Measurements from ENCODE around the gene SMG9. TPM values are rescaled to one million over a fixed set of nuclear protein-coding genes. Genes with fewer than 3 reads are reported as not detected.

SMG9 gene
- total RNA-seq, 2 experiments from 2014 or later, result 58.1 to 64.6 TPM

GRCh38 chr19:43711751-43712355 lies 42.9 kb downstream of the SMG9 start:
- no peak for DNase-seq
- POLR2A ChIA-PET, result no interaction called here
- peaks cover 14% of the 10 kb centered on the region for H3K9me3 Mint-ChIP-seq
- H3K27ac Mint-ChIP-seq, result no peak overlapping the region
- H3K4me3 Mint-ChIP-seq, result no peak overlapping the region
- CTCF ChIA-PET, result no interaction called here
- peaks cover 5% of the 10 kb centered on the region for H3K4me1 Mint-ChIP-seq
- H3K27me3 Mint-ChIP-seq, result peaks cover 4% of the 10 kb centered on the region
- H3K36me3 Mint-ChIP-seq (ENCODE audit: low read depth), result no peaks in the 10 kb centered on the region

- CTCF ChIA-PET, result no interaction called here
- H3K36me3 Mint-ChIP-seq (ENCODE audit: low read depth), result no peaks in the 10 kb centered on the region
Observed at GRCh38 chr19:43708716-43709115, 46.0 kb downstream of the SMG9 start.

GRCh38 chr19:43707158-43707712 lies 47.5 kb downstream of the SMG9 start:
- no peak overlapping the region for H3K4me3 Mint-ChIP-seq
- H3K36me3 Mint-ChIP-seq (ENCODE audit: low read depth), result no peaks in the 10 kb centered on the region
- DNase-seq, result no peak
- H3K27me3 Mint-ChIP-seq, result peaks cover 7% of the 10 kb centered on the region
- ChIA-PET CTCF (no interaction called here), POLR2A (no interaction called here)
- no peak overlapping the region for H3K27ac Mint-ChIP-seq
- peaks cover 12% of the 10 kb centered on the region for H3K9me3 Mint-ChIP-seq
- H3K4me1 Mint-ChIP-seq, result peaks cover 6% of the 10 kb centered on the region

More at GRCh38 chr19:43708716-43709115, 46.0 kb downstream of the SMG9 start:
- POLR2A ChIA-PET, result interaction anchor here (1.3 kb wide), 1 partner anchor 8 kb away, joined by 4 read pairs; no protein-coding TSS in a partner anchor
- H3K9me3 Mint-ChIP-seq, result peaks cover 14% of the 10 kb centered on the region
- no peak for DNase-seq
- peaks cover 5% of the 10 kb centered on the region for H3K4me1 Mint-ChIP-seq
- no peak overlapping the region for H3K4me3 Mint-ChIP-seq
- H3K27me3 Mint-ChIP-seq, result peaks cover 7% of the 10 kb centered on the region
- H3K27ac Mint-ChIP-seq, result no peak overlapping the region

GRCh38 chr19:43705729-43706128 lies 49.0 kb downstream of the SMG9 start:
- H3K9me3 Mint-ChIP-seq, result peaks cover 7% of the 10 kb centered on the region
- H3K27ac Mint-ChIP-seq, result no peak overlapping the region
- H3K36me3 Mint-ChIP-seq (ENCODE audit: low read depth), result no peaks in the 10 kb centered on the region
- no peak overlapping the region for H3K4me3 Mint-ChIP-seq
- H3K27me3 Mint-ChIP-seq, result peaks cover 3% of the 10 kb centered on the region
- ChIA-PET POLR2A (no interaction called here), CTCF (interaction anchor here (1.0 kb wide), 1 partner anchor 37 kb away, joined by 5 read pairs; no protein-coding TSS in a partner anchor)
- H3K4me1 Mint-ChIP-seq, result peaks cover 14% of the 10 kb centered on the region
- DNase-seq, result no peak

GRCh38 chr19:43704002-43704705 lies 50.6 kb downstream of the SMG9 start:
- ChIA-PET POLR2A (no interaction called here), CTCF (interaction anchor here (1.0 kb wide), 1 partner anchor 36 kb away, joined by 6 read pairs; no protein-coding TSS in a partner anchor)
- no peak for DNase-seq
- H3K27ac Mint-ChIP-seq, result no peak overlapping the region
- no peak overlapping the region for H3K4me3 Mint-ChIP-seq
- peaks cover 7% of the 10 kb centered on the region for H3K27me3 Mint-ChIP-seq
- H3K4me1 Mint-ChIP-seq, result peaks cover 27% of the 10 kb centered on the region
- peaks cover 6% of the 10 kb centered on the region for H3K9me3 Mint-ChIP-seq
- no peaks in the 10 kb centered on the region for H3K36me3 Mint-ChIP-seq (ENCODE audit: low read depth)

- ChIA-PET POLR2A (interaction anchor here (1.0 kb wide), 2 partner anchors 9 to 35 kb away, joined by 3 to 4 read pairs; no protein-coding TSS in a partner anchor), CTCF (interaction anchor here (1.0 to 1.7 kb wide), 4 partner anchors 26 to 65 kb away, joined by 3 to 8 read pairs (median 6); no protein-coding TSS in a partner anchor)
- Mint-ChIP-seq H3K27me3 (peaks cover 15% of the 10 kb centered on the region), H3K4me1 (peaks cover 29% of the 10 kb centered on the region), H3K36me3 (ENCODE audit: low read depth) (no peaks in the 10 kb centered on the region), H3K4me3 (peak overlapping the region; percentile 50), H3K27ac (peak overlapping the region; percentile 92), H3K9me3 (no peaks in the 10 kb centered on the region)
- DNase-seq, result peak; percentile 16
Observed at GRCh38 chr19:43700395-43701000, 54.3 kb downstream of the SMG9 start.

GRCh38 chr19:43699506-43700394 lies 55.0 kb downstream of the SMG9 start:
- no peaks in the 10 kb centered on the region for H3K36me3 Mint-ChIP-seq (ENCODE audit: low read depth)
- H3K27ac Mint-ChIP-seq, result peak overlapping the region; percentile 92
- H3K9me3 Mint-ChIP-seq, result peaks cover 3% of the 10 kb centered on the region
- no peak for DNase-seq
- peaks cover 15% of the 10 kb centered on the region for H3K27me3 Mint-ChIP-seq
- H3K4me1 Mint-ChIP-seq, result peaks cover 29% of the 10 kb centered on the region
- no peak overlapping the region for H3K4me3 Mint-ChIP-seq
- ChIA-PET CTCF (interaction anchor here (1.1 to 1.4 kb wide), 2 partner anchors 31 to 267 kb away, joined by 3 to 7 read pairs; no protein-coding TSS in a partner anchor), POLR2A (interaction anchor here (1.4 kb wide), 1 partner anchor 55 kb away, joined by 4 read pairs; the partner anchor contains the start of gene SMG9)

GRCh38 chr19:43697295-43697694 lies 57.5 kb downstream of the SMG9 start:
- no peak for DNase-seq
- Mint-ChIP-seq H3K9me3 (peaks cover 5% of the 10 kb centered on the region), H3K36me3 (ENCODE audit: low read depth) (no peaks in the 10 kb centered on the region), H3K27me3 (peaks cover 18% of the 10 kb centered on the region), H3K4me1 (peaks cover 27% of the 10 kb centered on the region), H3K27ac (no peak overlapping the region), H3K4me3 (no peak overlapping the region)
- CTCF ChIA-PET, result no interaction called here
- POLR2A ChIA-PET, result no interaction called here

- no peak for DNase-seq
- ChIA-PET POLR2A (no interaction called here), CTCF (no interaction called here)
- Mint-ChIP-seq H3K4me3 (no peak overlapping the region), H3K4me1 (peaks cover 18% of the 10 kb centered on the region), H3K9me3 (peaks cover 11% of the 10 kb centered on the region), H3K36me3 (ENCODE audit: low read depth) (no peaks in the 10 kb centered on the region), H3K27ac (no peak overlapping the region), H3K27me3 (peaks cover 20% of the 10 kb centered on the region)
Observed at GRCh38 chr19:43695985-43696704, 58.6 kb downstream of the SMG9 start.

- H3K9me3 Mint-ChIP-seq, result peaks cover 17% of the 10 kb centered on the region
- no peak for DNase-seq
- POLR2A ChIA-PET, result interaction anchor here (1.5 kb wide), 1 partner anchor 26 kb away, joined by 3 read pairs; no protein-coding TSS in a partner anchor
- H3K4me3 Mint-ChIP-seq, result no peak overlapping the region
- CTCF ChIA-PET, result interaction anchor here (0.6 kb wide), 1 partner anchor 159 kb away, joined by 3 read pairs; no protein-coding TSS in a partner anchor
- H3K4me1 Mint-ChIP-seq, result peaks cover 3% of the 10 kb centered on the region
- no peak overlapping the region for H3K27ac Mint-ChIP-seq
- H3K36me3 Mint-ChIP-seq (ENCODE audit: low read depth), result peaks cover 3% of the 10 kb centered on the region
- peaks cover 16% of the 10 kb centered on the region for H3K27me3 Mint-ChIP-seq
Observed at GRCh38 chr19:43694553-43694952, 60.2 kb downstream of the SMG9 start.

GRCh38 chr19:43692877-43693276 lies 61.9 kb downstream of the SMG9 start:
- H3K4me3 Mint-ChIP-seq, result no peak overlapping the region
- POLR2A ChIA-PET, result interaction anchor here (0.6 kb wide), 1 partner anchor 86 kb away, joined by 3 read pairs; no protein-coding TSS in a partner anchor
- H3K4me1 Mint-ChIP-seq, result no peaks in the 10 kb centered on the region
- DNase-seq, result no peak
- peaks cover 17% of the 10 kb centered on the region for H3K9me3 Mint-ChIP-seq
- CTCF ChIA-PET, result no interaction called here
- no peak overlapping the region for H3K27ac Mint-ChIP-seq
- peaks cover 10% of the 10 kb centered on the region for H3K27me3 Mint-ChIP-seq
- H3K36me3 Mint-ChIP-seq (ENCODE audit: low read depth), result peaks cover 3% of the 10 kb centered on the region

- peaks cover 8% of the 10 kb centered on the region for H3K27me3 Mint-ChIP-seq
- H3K4me3 Mint-ChIP-seq, result no peak overlapping the region
- H3K36me3 Mint-ChIP-seq (ENCODE audit: low read depth), result peaks cover 3% of the 10 kb centered on the region
- CTCF ChIA-PET, result no interaction called here
- H3K27ac Mint-ChIP-seq, result no peak overlapping the region
- no peaks in the 10 kb centered on the region for H3K4me1 Mint-ChIP-seq
- no peak for DNase-seq
- POLR2A ChIA-PET, result no interaction called here
- peaks cover 17% of the 10 kb centered on the region for H3K9me3 Mint-ChIP-seq
Observed at GRCh38 chr19:43692385-43692784, 62.4 kb downstream of the SMG9 start.

Measured in activated CD4-positive, alpha-beta memory T cell treated with anti-CD3 and anti-CD28 coated beads, Interleukin-2, amount 10 ng/mL, durations not matched to agents 7 days and 5 days (primary cell).